ENCODE results near the gene NEO1.

The NEO1 gene

DNA sequence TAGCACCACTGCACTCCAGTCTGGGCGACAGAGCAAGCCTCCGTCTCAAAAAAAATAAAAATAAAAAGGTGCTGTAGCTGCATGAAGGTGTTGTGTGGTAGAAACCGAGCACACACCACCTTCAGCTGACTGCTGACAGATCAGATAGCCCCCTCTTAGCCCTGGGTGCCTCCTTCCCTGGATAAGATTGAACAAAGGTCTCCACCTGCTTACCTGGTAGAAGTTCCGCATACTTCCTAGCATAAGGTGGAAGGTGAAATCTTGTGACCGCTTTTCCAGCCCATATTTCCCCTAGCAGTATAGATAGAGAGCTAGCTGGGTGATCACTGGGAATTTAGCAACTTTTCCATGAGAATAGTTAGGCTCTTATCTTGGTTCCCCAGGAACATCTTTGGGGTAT, 18.7 kb upstream of the NEO1 start:
- no peak for DNase-seq

DNA sequence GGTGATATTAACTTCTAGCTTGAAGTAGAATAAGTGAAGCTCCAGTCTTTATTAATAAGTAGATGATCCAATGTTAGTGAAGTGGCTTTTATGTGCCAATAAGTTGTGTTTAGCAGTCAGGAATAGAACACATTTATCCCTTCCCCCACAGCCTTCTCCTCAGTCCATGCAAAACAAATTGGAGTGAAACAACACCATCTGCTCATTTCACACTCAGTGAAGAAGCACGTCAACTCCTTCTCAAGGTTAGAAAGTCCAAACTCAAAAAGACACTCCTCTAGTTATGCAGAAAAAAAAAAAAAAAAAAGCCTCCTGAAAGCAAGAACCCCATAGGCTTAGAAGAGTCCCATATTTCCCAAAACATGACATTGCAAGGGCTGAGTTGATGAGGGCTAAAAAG, 18.0 kb upstream of the NEO1 start:
- DNase-seq, result no peak

DNA sequence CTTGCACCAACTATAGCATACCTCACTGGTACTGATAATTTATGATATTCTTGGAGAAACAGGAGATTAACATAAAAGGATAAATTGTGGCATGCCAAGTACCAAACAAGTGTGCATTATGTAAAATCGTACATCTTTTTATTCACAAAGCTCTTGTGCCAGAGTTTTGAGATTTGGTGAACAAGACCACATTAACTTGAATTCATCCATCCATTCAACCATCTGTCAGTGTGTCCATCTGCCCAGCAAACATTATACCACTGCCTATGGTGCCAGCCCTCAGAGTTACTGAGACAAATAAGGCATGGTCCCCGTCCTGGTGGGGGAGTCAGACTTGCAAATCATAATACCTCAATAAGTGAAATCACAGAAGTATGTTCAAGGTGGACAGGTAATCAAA, 17.0 kb upstream of the NEO1 start:
- no peak for DNase-seq

DNA sequence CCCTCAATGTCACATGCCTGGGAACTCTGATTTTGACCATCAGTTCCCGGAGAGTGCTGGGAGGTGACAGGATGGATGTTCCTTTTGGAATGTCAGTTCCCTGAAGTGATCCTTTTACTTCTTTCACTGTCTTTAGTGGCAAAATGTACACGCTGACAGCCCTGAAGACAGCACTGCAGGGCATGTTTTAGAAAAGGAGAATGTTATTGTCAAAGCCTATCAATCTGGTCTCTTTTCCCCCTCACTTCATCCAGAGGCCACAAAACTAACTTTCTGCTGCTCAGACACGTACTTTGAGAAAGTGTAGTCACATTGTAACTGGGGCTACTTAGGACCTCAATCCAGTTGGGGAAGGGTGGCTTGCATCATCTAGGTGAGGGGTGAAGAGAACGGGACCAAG, 14.0 kb upstream of the NEO1 start:
- DNase-seq, result no peak

DNA sequence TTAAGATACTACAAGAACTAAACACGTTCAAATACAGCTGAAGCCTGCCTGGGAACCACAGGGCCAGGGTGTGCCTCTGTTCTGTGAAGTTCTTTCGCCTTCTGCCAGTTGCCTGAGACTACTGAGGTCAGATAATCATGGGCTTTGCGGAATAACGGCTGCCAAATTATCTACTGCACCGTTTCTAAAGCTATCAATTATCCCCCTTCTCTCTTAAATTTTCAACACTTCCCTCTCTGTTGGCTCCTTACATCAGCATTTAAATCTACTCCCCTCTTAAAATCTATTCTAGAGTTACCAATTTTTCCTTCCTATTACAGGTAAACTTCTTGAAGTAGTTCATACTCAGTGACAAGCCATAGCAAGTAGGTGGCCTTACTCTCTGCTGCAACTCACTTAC, 6.2 kb upstream of the NEO1 start:
- no peak for DNase-seq

DNA sequence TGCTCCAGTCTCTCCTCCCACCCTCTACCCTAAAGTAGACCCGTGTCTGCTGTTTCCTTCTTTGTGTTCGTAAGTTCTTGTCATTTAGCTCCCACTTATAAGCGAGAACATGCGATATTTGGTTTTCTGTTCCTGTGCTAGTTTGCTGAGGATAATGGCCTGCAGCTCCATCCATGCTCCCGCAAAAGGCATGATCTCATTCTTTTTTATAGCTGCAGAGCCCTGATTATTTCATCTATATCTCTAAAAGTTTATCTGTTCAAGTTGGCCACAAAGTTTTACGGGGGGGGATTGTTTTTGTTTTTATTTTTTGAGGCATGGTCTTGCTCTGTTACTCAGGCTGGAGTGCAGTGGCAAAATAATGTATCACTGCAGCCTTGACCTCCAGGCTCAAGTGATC, 4.4 kb upstream of the NEO1 start:
- no peak for DNase-seq

DNA sequence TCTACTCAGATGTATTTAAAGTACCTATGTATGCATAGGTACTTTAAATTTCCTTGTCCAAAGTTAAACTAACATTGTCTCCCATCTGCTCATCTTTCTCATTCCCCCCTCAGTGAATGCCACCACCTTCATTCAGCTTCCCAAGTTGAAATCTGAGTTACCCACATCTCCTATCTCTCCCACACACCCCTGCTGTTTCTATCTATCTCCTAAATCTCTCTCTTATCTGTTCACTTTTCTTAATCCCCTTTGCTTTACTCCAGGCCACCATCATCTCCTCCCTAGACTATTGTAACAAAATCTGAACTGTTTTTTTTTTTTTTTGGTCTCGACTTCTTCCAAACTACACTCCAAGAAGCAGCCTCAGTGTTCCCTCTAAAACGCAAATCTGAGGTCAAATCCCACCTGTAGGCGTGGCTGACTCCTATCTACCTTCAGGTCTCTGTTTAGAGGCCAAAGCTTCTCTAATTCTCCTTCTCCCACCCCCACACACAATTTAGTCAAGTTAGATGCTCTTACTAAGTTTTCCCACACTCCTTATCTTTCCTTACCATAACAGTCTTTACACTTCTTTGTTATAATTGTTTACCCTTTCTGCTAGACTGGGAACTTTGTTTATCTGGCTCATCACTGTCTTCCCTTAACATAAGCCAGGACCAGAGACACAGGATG, 3.5 kb upstream of the NEO1 start:
- no peak for DNase-seq

DNA sequence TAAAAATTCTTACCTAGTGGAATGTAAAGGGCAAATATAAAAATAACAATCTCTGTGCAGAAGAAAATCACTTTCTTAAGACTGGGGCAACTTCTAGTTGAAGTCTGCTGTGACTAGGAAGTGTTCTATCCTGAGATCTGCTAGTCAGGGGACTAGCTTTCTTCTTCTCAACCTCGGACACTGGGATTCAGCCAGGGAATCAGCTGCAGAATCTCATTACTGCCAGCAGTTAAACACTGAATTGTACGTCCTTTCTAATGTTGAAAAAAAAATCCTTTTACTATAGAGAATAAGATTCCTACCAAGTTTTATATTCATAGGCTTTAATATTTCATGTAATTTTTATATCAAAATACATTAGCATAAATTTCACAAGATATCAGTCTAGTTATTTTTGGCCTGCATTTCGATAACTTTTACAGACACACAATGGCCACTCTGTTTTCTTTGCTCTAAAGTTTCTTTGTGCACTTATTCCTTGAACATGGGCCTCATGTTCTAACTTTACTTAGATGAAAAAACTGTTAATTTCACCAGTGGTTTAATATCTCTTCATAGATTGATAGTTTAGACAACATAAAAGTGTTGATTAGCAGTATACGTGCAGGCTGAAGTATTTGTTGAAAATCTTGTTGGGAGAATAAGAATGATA, 2.6 kb upstream of the NEO1 start:
- DNase-seq, result no peak

DNA sequence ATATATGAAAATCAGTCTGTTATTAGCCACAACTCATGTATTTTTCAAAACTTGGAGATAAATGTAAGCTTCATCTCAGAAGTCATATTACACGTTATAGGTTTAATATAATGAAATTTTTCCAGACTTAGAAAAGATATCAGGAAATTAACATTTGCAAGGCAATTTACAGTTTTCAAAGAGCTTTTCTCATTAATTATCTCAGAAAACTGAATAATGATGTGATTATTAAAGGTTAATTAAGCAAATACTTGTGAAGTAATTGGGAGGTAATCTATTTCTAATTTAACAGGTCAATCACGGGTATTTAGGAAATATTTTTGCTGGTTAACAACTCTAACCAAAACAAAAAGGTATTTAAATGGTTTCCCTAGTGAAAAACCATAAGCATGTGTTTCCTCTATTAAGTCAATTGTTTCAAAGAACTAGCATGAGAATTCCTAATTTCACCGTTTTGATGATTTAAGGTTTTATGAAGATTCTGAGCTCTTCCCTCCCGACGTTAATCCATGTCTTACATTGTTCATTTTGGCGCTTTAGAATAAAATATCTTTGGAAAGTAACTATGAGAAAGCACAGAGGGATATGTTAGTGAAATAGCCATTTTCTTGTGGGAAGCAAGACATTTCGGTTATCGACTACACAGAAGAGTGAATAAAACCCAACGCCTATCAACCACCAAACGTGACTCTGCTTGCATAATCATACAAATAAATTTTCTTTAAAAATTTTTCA, 1.5 kb upstream of the NEO1 start:
- DNase-seq, result no peak

DNA sequence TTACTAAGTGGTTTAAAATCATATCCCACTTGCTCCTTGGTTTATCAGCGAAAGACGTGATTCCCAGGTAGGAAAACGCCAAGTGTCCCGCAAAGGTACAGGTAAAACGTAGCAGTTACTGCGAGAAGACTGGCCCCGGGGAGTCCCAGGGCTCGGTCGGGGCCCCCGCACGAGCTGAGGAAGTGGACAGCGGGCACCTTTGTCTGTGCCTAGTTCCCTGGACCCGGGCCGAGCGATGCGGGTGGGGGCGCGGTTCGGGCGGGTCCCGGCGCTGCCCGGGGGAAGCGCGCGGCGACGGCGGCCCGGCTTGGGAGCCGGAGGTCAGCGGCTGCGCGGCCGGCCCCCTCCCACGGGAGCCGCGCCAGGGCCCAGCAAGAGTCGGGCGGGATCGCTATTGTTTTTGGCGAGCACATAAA, 864 bp upstream of the NEO1 start:
- no peak for DNase-seq

DNA sequence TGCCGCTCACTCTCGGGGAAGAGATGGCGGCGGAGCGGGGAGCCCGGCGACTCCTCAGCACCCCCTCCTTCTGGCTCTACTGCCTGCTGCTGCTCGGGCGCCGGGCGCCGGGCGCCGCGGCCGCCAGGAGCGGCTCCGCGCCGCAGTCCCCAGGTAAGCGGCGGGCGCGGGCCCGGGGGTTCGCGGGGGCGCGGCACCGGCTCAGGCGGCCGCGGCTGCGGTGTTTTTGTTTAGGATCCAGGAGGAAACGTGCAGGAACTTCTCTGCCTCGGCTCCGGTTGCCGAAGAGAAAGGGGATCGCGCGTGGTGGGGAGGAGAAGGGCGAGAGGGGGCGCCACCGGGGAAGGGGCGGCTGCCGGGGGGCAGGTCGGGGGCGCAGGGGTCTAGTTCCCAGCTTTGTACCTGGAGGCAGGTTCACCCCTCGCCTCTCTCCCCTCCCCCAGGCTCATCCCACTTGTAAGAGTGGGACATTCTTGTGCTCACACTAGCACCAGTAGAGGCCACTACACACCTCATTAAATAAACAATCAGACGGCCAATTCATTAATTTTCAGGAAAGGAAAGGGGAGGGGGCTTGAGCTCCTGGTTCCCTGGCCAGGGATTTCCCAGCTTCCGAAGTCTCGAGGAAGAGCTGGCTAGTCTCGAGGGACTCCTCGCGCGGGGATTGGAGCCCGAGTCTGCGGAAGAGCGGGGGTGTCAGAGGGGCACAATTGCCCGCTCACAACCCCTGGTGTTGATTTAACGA, 562 bp downstream of the NEO1 start:
- DNase-seq, result peak; percentile 7 to 8

DNA sequence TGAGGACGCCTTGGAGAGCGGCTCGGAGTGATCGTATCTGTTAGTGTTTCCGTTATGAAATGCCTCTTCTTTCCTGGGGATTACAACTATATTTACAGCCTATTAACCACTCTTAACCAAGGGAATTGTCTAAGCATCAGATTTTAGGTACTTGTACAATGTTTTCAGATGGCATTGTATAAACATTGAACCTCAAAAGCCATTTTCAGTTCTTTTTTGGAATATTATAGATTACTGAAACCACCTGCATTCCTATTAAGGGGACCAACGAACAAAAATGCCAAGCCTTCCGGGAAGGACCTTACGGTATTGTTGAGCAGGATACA, 1.1 kb downstream of the NEO1 start:
- no peak for DNase-seq

DNA sequence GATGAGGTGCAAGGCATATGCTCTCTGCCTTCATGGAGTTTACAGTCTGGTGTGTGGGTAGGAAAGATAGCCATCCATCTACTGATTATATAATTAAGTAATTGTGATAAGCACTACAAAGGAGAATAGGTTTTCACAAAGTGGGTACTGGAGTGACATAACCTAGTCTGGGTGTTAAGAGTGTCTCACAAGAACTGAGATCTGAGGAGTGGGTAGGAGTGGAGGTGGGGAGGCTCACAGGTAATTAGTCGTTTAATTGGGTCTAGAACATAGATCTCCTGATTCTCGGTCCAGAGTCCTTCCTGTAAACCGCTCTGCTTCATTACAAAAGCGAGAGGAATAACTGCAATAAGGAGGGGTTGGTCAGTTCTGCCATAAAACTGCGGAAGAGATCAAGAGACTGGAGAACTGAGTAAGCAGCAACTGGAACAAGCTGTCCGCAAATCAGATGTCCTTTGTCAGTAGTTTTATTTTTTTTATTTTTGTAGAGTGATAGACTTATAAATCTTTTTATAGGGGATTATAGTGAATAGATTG, 2.2 kb downstream of the NEO1 start:
- DNase-seq, result no peak

DNA sequence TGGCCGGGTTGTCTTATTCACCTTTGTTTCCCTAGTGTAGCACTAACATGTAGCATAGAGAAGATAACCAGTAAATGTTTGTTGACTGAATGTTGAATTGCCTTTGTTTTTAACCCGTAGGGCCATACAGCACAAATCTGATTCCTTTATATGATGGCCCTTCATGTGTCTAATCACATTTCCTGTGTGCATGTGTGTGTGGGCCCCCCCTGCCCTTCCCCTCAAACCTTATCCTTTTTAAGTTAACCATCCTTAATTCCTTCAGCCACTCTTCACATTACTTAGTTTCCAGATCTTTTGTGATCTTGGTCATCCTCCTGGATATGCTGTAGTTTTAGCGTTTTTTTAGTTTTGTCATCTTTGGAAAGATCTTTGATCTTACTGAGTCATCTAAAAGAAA, 4.2 kb downstream of the NEO1 start:
- DNase-seq, result no peak

DNA sequence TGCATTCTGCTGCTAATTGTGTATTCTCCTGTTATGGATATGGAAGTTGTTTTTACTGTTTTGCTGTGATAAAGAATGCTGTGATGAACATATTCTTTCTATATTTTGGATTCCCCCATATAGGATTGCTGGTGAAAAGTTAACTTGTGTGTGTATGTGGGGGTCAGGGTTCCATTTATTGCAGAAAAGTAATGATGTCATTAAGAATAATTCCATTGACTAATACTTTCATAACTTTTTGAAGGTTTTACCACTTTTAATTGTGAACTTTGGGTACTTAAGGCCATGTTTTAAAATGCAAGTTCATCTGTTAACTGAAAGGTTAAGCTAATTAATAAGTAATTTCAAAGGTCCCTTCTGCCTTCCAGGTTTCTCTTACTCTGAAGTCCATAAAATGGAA, 6.2 kb downstream of the NEO1 start:
- no peak for DNase-seq

DNA sequence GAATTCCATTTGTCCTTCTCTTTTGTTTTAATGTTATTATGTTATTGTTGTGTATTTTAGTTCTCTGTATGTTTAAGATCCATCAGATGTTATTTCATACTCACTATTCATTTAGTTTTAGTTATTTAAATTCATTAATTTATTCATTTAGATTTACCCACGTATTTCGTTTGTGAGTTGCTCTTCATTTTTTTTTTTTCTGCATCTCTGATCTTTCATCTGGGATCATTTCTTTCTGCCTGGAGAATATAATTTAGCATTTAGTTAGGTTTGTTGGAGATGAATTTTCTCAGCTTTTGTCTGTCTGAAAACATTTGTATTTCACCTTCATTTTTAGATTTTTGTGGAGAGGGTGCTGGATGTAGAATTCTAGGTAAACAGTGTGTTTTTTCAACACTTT, 12.9 kb downstream of the NEO1 start:
- DNase-seq, result no peak

DNA sequence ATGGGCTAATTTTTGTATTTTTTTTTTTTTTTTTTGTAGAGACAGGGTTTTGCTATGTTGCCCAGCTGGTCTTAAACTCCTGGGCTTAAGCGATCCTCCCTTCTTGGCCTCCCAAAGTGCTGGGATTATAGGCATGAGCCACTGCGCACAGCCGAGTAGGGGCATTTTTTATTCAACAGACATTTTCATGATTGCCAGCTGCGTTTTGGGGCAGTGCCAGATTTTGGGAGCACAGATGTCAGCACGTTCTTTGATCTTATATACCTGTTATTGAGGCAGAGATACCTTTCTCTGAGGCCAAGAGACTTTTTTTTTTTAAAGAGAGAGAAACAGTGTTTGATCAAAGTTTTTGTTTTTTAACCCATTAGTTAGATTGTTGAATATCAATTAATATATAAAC, 16.8 kb downstream of the NEO1 start:
- DNase-seq, result no peak

DNA sequence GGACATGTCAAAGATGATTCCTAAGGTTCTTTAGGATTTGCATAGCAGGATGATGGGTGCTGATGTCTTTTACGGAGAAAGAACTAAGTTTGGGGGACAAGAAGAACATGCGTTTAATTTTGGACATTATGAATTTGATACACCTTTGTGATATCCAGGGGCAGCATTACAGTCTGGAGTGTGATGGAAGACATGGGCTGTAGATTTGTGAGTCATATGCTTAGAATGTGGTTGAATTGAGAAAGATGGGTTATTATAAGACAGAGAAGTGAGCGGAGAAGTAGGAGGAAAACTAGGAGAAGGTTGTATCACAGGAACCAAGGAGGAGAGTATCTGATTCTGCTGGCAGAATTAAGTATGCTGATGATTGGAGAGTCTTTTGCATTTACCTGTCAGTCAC, 20.6 kb downstream of the NEO1 start:
- DNase-seq, result no peak

DNA sequence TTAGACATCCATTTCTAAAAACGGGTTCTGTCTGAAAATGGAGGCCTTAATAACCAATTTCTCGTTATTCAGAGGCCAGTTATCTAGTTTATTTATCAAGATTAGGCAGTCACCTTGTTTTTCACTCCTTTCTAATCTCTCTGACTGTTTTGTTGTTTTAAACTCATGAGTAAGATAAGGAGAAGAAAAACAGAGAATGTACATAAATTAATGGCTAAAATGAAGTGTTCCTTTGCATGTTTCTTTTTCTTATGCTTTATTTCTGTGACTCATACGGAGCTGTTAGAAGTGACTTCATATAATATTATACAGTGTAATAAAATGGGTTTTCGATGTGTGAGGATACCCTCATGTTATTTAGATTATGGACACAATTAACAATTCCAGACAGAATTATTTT, 22.0 kb downstream of the NEO1 start:
- DNase-seq, result no peak

DNA sequence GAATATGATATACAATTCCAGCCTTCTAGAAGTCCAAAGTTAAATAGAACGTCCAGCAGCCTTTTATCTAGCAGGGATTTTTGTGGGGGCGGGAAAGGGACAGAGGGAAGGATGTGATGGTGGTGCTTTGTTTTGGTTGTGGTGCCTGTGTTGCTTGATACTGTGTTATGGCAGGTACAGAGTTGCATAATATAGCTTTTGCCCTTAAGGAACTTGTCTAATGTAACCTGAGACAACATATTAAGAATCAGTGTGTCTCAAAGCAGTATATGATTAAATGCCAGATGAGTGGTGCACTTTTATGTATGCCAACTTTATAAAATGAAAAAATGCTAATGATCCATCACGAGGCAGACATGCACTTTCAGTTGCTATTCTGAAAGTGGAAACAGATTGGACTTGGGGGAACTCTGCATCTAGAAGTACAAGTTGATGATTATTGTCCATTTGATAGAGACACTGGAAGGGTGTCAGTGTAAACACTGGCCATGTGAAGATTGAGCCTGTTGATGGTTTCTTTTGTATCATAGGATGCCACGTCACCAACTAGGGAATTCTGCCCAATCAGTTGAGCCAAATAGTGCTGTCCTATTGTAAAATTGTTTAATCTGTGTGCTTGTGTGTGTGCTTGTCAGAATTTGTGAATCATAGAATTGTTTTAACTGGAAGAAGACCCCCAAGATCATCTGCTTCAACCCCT, 23.0 kb downstream of the NEO1 start:
- no peak for DNase-seq

DNA sequence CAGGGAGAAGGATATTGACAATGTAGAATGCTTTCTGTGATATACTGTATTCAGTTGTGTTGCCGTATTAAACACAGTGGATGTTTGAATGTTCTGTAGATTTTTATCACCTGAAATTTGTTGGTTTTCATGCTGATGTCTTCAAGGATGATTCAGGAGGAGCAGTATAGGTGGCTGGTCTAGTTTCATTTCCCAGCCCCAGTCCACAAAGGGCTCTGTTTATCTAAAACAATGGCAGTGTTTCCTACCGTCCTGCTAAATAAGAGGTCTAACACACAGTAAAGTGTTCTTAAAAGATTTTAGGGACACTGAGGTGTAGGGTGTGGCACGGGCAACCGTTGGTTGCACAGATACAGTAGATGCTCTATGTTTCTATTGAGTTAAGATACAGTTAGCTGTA, 26.0 kb downstream of the NEO1 start:
- no peak for DNase-seq

DNA sequence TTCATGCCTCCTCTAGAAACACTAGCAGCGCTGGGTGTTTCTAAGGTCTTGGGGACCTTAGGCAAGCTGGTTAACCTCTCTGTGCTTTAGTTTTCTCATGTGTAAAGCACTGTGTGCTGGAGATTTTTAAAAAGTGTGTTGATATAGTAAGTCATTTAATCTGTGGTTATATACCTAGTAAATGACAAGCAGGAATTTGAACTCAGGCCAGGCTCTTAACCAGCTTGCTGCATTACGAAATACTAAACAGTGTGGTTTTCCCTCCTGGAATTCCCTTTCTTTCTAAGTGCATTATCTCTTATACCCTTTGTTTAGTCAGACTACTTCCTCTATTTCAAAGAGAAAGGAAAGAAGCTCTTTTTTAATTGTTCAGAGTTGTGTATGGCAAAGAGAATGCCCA, 26.5 kb downstream of the NEO1 start:
- no peak for DNase-seq

DNA sequence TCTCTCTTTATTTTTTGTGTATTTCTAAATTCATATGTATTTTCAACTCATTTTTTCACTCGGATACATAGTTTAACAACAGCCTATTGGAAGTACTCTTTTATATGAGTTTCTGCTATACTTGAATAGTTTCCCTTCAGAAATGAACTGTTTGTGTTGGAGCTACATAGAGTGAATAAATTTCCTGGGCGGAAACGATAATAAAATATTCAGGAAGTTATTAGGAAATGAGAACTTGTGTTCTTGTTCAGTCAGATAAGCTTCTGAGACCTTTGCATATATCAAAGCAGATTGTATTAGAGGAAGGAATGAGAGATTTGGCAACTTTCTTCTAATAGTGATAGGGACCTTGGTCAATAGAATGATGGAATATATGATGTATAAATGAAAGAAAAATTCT, 27.3 kb downstream of the NEO1 start:
- DNase-seq, result no peak

Measured in stimulated activated CD4-positive, alpha-beta T cell treated with anti-CD3 and anti-CD28 coated beads, Interleukin-2, amount 100 ng/mL, for 48 hours (primary cell).